Measurements from ENCODE around the gene SELENON. TPM values are rescaled to one million over a fixed set of nuclear protein-coding genes. Genes with fewer than 3 reads are reported as not detected.

SELENON gene
- total and polyA plus RNA-seq, 2 of the 8 experiments (the other 6 are each of a cell fraction or from before 2014, with no cell fraction given) = 43.0 to 77.6 TPM

- Histone ChIP-seq H3K79me1 (ENCODE audit: low read depth, low read length) (peaks cover 2% of the 10 kb centered on the region; the same call in 1 of the 2 replicates), H3K4me3 (ENCODE audit: extremely low read depth in 1 of 4, insufficient read depth in 2 of 4, low read depth in 3 of 4, low read length in 4 of 4) (no peak overlapping the region), H3K27ac (ENCODE audit: low read depth, low read length) (no peak overlapping the region), H2AK5ac (ENCODE audit: low read depth, low read length) (no peak overlapping the region), H3K4ac (replicated peaks; ENCODE audit: insufficient read length, low read depth, low read length) (no peak overlapping the region), H4K5ac (ENCODE audit: insufficient read length, low read depth, low read length) (no peak overlapping the region), H3K4me1 (replicated peaks in 1 of 4; ENCODE audit: control insufficient read depth in 3 of 4, insufficient read depth in 4 of 4, low read length in 3 of 4) (no peaks in the 10 kb centered on the region; a peak in 2 of 7 replicates), H3K14ac (ENCODE audit: insufficient read length) (no peak overlapping the region), H3K36me3 (ENCODE audit: control insufficient read depth in 2 of 4, insufficient read depth in 4 of 4, low read length in 3 of 4) (no peaks in the 10 kb centered on the region), H2BK12ac (ENCODE audit: low read depth, low read length) (no peak overlapping the region), H3K9me3 (ENCODE audit: insufficient read depth in 2 of 2, low read depth in 1 of 2, low read length in 1 of 2) (no peaks in the 10 kb centered on the region), H3K23me2 (ENCODE audit: low read depth, low read length) (peaks cover 14% of the 10 kb centered on the region), H2AFZ (ENCODE audit: low read length) (no peak overlapping the region), H3K79me2 (ENCODE audit: control insufficient read depth in 1 of 2, insufficient read depth in 2 of 2, low read length in 2 of 2) (peaks cover 6 to 61% of the 10 kb centered on the region in 2 experiments; a peak in 3 of 4 replicates), H3K4me2 (ENCODE audit: insufficient read depth in 1 of 2, low read depth in 2 of 2, low read length in 2 of 2) (no peak overlapping the region), H2BK5ac (ENCODE audit: low read depth, low read length) (no peak overlapping the region), H3K9ac (replicated peaks in 1 of 4; ENCODE audit: extremely low read depth in 1 of 4, low read depth in 3 of 4, low read length in 3 of 4) (no peak overlapping the region), H3K56ac (replicated peaks; ENCODE audit: insufficient read length, low read depth, low read length) (no peak overlapping the region), H2BK20ac (ENCODE audit: low read length) (no peak overlapping the region), H4K91ac (replicated peaks; ENCODE audit: insufficient read length, low read length) (no peak overlapping the region), H4K20me1 (replicated peaks in 1 of 2; ENCODE audit: control insufficient read depth in 1 of 2, insufficient read depth in 2 of 2, low read length in 2 of 2) (peaks cover 0 to 3% of the 10 kb centered on the region in 2 experiments), H3K27me3 (replicated peaks in 1 of 4; ENCODE audit: control insufficient read depth in 3 of 4, extremely low read depth in 1 of 4, insufficient read depth in 3 of 4, low read length in 3 of 4) (no peaks in the 10 kb centered on the region), H2BK120ac (replicated peaks; ENCODE audit: low read depth, low read length) (no peak overlapping the region), H2BK15ac (ENCODE audit: low read length) (no peak overlapping the region), H3K23ac (ENCODE audit: insufficient read length) (no peak overlapping the region), H3K18ac (ENCODE audit: extremely low read depth, low read length) (no peak overlapping the region), H4K8ac (ENCODE audit: extremely low read depth, insufficient read depth, low read length) (no peak overlapping the region)
- ChIA-PET POLR2A (ENCODE audit: partially characterized antibody) (interaction anchor here (0.8 to 3.2 kb wide), 8 partner anchors 8 to 135 kb away, joined by 3 to 21 read pairs (median 3); partner anchors contain the start of genes MTFR1L and PAQR7), CTCF (ENCODE audit: partially characterized antibody) (interaction anchor here (0.6 to 1.7 kb wide), 8 partner anchors 12 to 482 kb away, joined by 3 to 7 read pairs (median 3); partner anchors contain the start of gene PAFAH2)
- 93% methylated on average over 11 of the region's 11 CpGs; no CpG with 5 or more reads in 1 of the 2 experiments for WGBS, 2 experiments (ENCODE audit: extremely low coverage in 1 of 2, insufficient coverage in 1 of 2, insufficient read length in 1 of 2, insufficient replicate concordance in 2 of 2, low coverage in 1 of 2, low lambda C conversion rate in 2 of 2, missing lambda C conversion rate in 1 of 2)
- no peak for TF ChIP-seq SP4 (IDR thresholded peaks at IDR 0.05; ENCODE audit: low read length)
- TF ChIP-seq FOSL1 (IDR thresholded peaks at IDR 0.05; ENCODE audit: insufficient read depth, low read depth, low read length) = no peak
- no peak for TF ChIP-seq ZNF274 (IDR thresholded peaks at IDR 0.05; ENCODE audit: borderline replicate concordance, extremely low read depth, low read length)
- TF ChIP-seq CHD2 (IDR thresholded peaks at IDR 0.05; ENCODE audit: low read length) = no peak
- TF ChIP-seq JUN (IDR thresholded peaks at IDR 0.05; ENCODE audit: low read depth, low read length) = no peak
- no peak for TF ChIP-seq SIN3A (conservative IDR thresholded peaks at IDR 0.05 in 1 of 2, IDR thresholded peaks at IDR 0.05 in 1 of 2; ENCODE audit: low read depth in 1 of 2, low read length in 2 of 2)
- no peak for TF ChIP-seq GABPA (IDR thresholded peaks at IDR 0.05; ENCODE audit: borderline replicate concordance, insufficient read depth, low read length)
- no peak for TF ChIP-seq SRF (IDR thresholded peaks at IDR 0.05; ENCODE audit: low read depth, low read length)
- TF ChIP-seq POLR2A (IDR thresholded peaks at IDR 0.05; ENCODE audit: control extremely low read depth in 1 of 2, low read depth in 2 of 2, low read length in 2 of 2) = no peak
- TF ChIP-seq CBX5 (IDR thresholded peaks at IDR 0.05; ENCODE audit: low read depth, low read length) = no peak
- no peak for TF ChIP-seq JUND (IDR thresholded peaks at IDR 0.05; ENCODE audit: low read length)
- no peak for TF ChIP-seq RNF2 (IDR thresholded peaks at IDR 0.05; ENCODE audit: borderline replicate concordance, low read depth, low read length, missing control alignments, poor library complexity, severe bottlenecking)
- no peak for TF ChIP-seq SAP30 (IDR thresholded peaks at IDR 0.05; ENCODE audit: insufficient read depth, insufficient replicate concordance, low read length)
- no peak for FAIRE-seq
- no peak for DNase-seq (ENCODE audit: low read depth in 1 of 2, low spot score in 2 of 2)
Observed at GRCh38 chr1:25856856-25857255, 56.9 kb downstream of the SELENON start.

All from H1 (cell line).